HEK293 (cell line): ENCODE data around the gene SERPINB2.

Source experiments
- HOXA7 ChIP-seq: sonication (generic); formaldehyde crosslinking; IDR thresholded peaks from 2 replicates; pipeline ENCODE4 v1.8.1; 2022; ENCODE audit warnings: missing genetic modification reagents, borderline replicate concordance
- RBAK ChIP-seq: fragments of 450-650 bp; formaldehyde crosslinking; IDR thresholded peaks from 2 replicates; pipeline ENCODE4 v1.5.1; 2016; ENCODE audit warnings: missing biosample characterization, missing genetic modification characterization
- SP2 ChIP-seq: fragments of 450-650 bp; formaldehyde crosslinking; IDR thresholded peaks from 2 replicates; pipeline ENCODE4 v1.5.1; 2016; ENCODE audit warnings: missing biosample characterization, missing genetic modification characterization
- TCF7L2 ChIP-seq: IDR thresholded peaks from 2 replicates; pipeline ENCODE4 v1.6.1; 2011; ENCODE audit warnings: low read depth, mild to moderate bottlenecking, inconsistent platforms, low read length, moderate library complexity, borderline replicate concordance
- TRIM28 ChIP-seq: IDR thresholded peaks from 2 replicates; pipeline ENCODE4 v1.6.1; 2011; ENCODE audit warnings: low read length, control low read depth, borderline replicate concordance
- ZNF311 ChIP-seq: fragments of 450-650 bp; formaldehyde crosslinking; IDR thresholded peaks from 2 replicates; pipeline ENCODE4 v1.5.1; 2017; ENCODE audit warnings: missing biosample characterization, missing genetic modification characterization, borderline replicate concordance
- ZNF548 ChIP-seq: fragments of 450-650 bp; formaldehyde crosslinking; IDR thresholded peaks from 2 replicates; pipeline ENCODE4 v1.5.1; 2016; ENCODE audit warnings: missing biosample characterization, missing genetic modification characterization
- ZNF639 ChIP-seq: fragments of 450-650 bp; formaldehyde crosslinking; IDR thresholded peaks from 2 replicates; pipeline ENCODE4 v1.5.1; 2016; ENCODE audit warnings: missing biosample characterization, missing genetic modification characterization
- TF ChIP-seq, protein P1 (sequence below): fragments of 450-650 bp; formaldehyde crosslinking; IDR thresholded peaks from 2 replicates; pipeline ENCODE4 v1.5.1; 2016; ENCODE audit warnings: missing biosample characterization, missing genetic modification characterization
- TF ChIP-seq, protein P2 (sequence below): fragments of 450-650 bp; IDR thresholded peaks from 2 replicates; pipeline ENCODE4 v1.5.1; 2018; ENCODE audit warnings: missing biosample characterization, missing genetic modification characterization

- TF ChIP-seq ZNF548 (tag by site-specific recombination) (no peak), TRIM28 (no peak), TCF7L2 (no peak), ZNF311 (tag by site-specific recombination) (no peak), SP2 (tag by site-specific recombination) (no peak), HOXA7 (CRISPR knock-in tag) (no peak), RBAK (tag by site-specific recombination) (no peak), ZNF639 (no peak)
- TF ChIP-seq, protein P1, sequence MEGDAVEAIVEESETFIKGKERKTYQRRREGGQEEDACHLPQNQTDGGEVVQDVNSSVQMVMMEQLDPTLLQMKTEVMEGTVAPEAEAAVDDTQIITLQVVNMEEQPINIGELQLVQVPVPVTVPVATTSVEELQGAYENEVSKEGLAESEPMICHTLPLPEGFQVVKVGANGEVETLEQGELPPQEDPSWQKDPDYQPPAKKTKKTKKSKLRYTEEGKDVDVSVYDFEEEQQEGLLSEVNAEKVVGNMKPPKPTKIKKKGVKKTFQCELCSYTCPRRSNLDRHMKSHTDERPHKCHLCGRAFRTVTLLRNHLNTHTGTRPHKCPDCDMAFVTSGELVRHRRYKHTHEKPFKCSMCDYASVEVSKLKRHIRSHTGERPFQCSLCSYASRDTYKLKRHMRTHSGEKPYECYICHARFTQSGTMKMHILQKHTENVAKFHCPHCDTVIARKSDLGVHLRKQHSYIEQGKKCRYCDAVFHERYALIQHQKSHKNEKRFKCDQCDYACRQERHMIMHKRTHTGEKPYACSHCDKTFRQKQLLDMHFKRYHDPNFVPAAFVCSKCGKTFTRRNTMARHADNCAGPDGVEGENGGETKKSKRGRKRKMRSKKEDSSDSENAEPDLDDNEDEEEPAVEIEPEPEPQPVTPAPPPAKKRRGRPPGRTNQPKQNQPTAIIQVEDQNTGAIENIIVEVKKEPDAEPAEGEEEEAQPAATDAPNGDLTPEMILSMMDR (tag by site-specific recombination), result no peak
- TF ChIP-seq, protein P2, sequence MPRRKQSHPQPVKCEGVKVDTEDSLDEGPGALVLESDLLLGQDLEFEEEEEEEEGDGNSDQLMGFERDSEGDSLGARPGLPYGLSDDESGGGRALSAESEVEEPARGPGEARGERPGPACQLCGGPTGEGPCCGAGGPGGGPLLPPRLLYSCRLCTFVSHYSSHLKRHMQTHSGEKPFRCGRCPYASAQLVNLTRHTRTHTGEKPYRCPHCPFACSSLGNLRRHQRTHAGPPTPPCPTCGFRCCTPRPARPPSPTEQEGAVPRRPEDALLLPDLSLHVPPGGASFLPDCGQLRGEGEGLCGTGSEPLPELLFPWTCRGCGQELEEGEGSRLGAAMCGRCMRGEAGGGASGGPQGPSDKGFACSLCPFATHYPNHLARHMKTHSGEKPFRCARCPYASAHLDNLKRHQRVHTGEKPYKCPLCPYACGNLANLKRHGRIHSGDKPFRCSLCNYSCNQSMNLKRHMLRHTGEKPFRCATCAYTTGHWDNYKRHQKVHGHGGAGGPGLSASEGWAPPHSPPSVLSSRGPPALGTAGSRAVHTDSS, result no peak
Measured at GRCh38 chr18:63890237-63890949, 2.9 kb downstream of the SERPINB2 start.
